T-cell (primary cell): Measurements from ENCODE around the gene TLE1. TPM values are rescaled to one million over a fixed set of nuclear protein-coding genes. Genes with fewer than 3 reads are reported as not detected.
A peak's percentile ranks its signal among the peaks of the same experiment; 100 is the strongest.

ENCODE experiments used
- ATAC-seq, 4 experiments: fragments of 200-7000 bp in 3 of 4; fragments of 150-1000 bp in 1 of 4; cut with Tn5 transposase; replicated peaks in 1 of 4; 1 replicate in 3 of 4; 2 replicates in 1 of 4; pipeline ENCODE4 v1.10.0; 2021; ENCODE audit warnings: moderate library complexity in 3 of 4, mild to moderate bottlenecking in 2 of 4, moderate number of reproducible peaks in 1 of 4
- CTCF ChIA-PET, 2 donors: fragments of 300-600 bp; sonication (Branson Sonifier 250); formaldehyde crosslinking; loops; one replicate each; lab custom pipeline; 2022; ENCODE audit warnings: antibody characterized with exemption in 2 of 2; lab: Charles Lee
- POLR2A ChIA-PET, 2 donors: fragments of 300-600 bp; sonication (Branson Sonifier 250); formaldehyde crosslinking; loops; one replicate each; lab custom pipeline; 2022; ENCODE audit warnings: antibody characterized with exemption in 2 of 2; lab: Charles Lee
- DNase-seq, 35 experiments: peaks; one replicate each; pipeline versions ENCODE4 v3.0.0 to v3.0.0-alpha.2; 2013 to 2023
- H3K27ac ChIP-seq: one replicate; pipeline ENCODE4 v1.5.1; 2013; ENCODE audit warnings: low read length
- H3K27me3 ChIP-seq, 2 experiments: replicated peaks in 1 of 2; 1 replicate in 1 of 2; 2 replicates in 1 of 2; pipeline versions ENCODE4 v1.6.1 to v1.7.0; 2013; ENCODE audit warnings: low read length in 1 of 2, mixed read lengths in 1 of 2; ENCODE audit not compliant: control insufficient read depth in 2 of 2, insufficient read depth in 2 of 2; ENCODE audit errors: extremely low read depth in 1 of 2
- H3K36me3 ChIP-seq, 2 donors: 1 replicate in 1 of 2; 2 replicates in 1 of 2; pipeline versions ENCODE4 v1.6.1 to v1.7.0; 2013; ENCODE audit warnings: low read length in 1 of 2; ENCODE audit not compliant: control insufficient read depth in 2 of 2, insufficient read depth in 1 of 2; ENCODE audit errors: extremely low read depth in 1 of 2
- H3K4me1 ChIP-seq, 2 experiments: 1 replicate in 1 of 2; 2 replicates in 1 of 2; pipeline versions ENCODE4 v1.6.1 to v1.7.0; 2013; ENCODE audit warnings: low read length in 2 of 2, mixed read lengths in 1 of 2; ENCODE audit not compliant: insufficient read depth in 2 of 2, control insufficient read depth in 1 of 2; ENCODE audit errors: extremely low read depth in 1 of 2
- H3K4me3 ChIP-seq, 2 donors: 1 replicate in 1 of 2; 2 replicates in 1 of 2; pipeline versions ENCODE4 v1.5.1 to v1.7.0; 2013; ENCODE audit warnings: mild to moderate bottlenecking in 2 of 2, low read length in 1 of 2, moderate library complexity in 1 of 2; ENCODE audit not compliant: control insufficient read depth in 1 of 2; ENCODE audit errors: extremely low read depth in 1 of 2
- H3K9me3 ChIP-seq: 2 replicates; pipeline ENCODE4 v1.7.0; 2013
- H3K27ac Mint-ChIP-seq, 2 donors: one replicate each; pipeline ENCODE4 v1.8.0; 2020 to 2021; ENCODE audit warnings: mild to moderate bottlenecking in 2 of 2, mixed read lengths in 2 of 2
- H3K27me3 Mint-ChIP-seq, 2 donors: one replicate each; pipeline ENCODE4 v1.8.0; 2021 to 2022; ENCODE audit warnings: mixed read lengths in 2 of 2
- H3K36me3 Mint-ChIP-seq: one replicate; pipeline ENCODE4 v1.8.0; 2021; ENCODE audit warnings: mixed read lengths
- H3K4me1 Mint-ChIP-seq, 3 donors: one replicate each; pipeline ENCODE4 v1.8.0; 2020 to 2022; ENCODE audit warnings: mixed read lengths in 3 of 3, mild to moderate bottlenecking in 1 of 3
- H3K4me3 Mint-ChIP-seq, 3 donors: one replicate each; pipeline ENCODE4 v1.8.0; 2020 to 2022; ENCODE audit warnings: mild to moderate bottlenecking in 3 of 3, mixed read lengths in 3 of 3, moderate library complexity in 3 of 3
- H3K9me3 Mint-ChIP-seq, 3 donors: one replicate each; pipeline ENCODE4 v1.8.0; 2020 to 2022; ENCODE audit warnings: mixed read lengths in 3 of 3
- whole genome bisulfite sequencing: methylation state at CpG from one replicate; pipeline ENCODE4 v1.1.5; 2013; ENCODE audit warnings: missing lambda C conversion rate; ENCODE audit not compliant: insufficient coverage; 5-methylcytosine and 5-hydroxymethylcytosine counted together
- total RNA-seq, 35 experiments: library from RNA in 6 of 35; stranded (reverse) in 6 of 35; fragments of 120-200 nt in 1 of 35; gene quantifications; one replicate each; pipeline versions ENCODE4 v1.2.1 to v1.2.4 and lab custom pipeline; 2013 to 2026

TLE1 gene
- total RNA-seq, 5 donors from 2014 or later (not counting 1 experiment from before 2014, with no cell fraction given): 1.3 to 3.5 (median 2.8) TPM

DNA sequence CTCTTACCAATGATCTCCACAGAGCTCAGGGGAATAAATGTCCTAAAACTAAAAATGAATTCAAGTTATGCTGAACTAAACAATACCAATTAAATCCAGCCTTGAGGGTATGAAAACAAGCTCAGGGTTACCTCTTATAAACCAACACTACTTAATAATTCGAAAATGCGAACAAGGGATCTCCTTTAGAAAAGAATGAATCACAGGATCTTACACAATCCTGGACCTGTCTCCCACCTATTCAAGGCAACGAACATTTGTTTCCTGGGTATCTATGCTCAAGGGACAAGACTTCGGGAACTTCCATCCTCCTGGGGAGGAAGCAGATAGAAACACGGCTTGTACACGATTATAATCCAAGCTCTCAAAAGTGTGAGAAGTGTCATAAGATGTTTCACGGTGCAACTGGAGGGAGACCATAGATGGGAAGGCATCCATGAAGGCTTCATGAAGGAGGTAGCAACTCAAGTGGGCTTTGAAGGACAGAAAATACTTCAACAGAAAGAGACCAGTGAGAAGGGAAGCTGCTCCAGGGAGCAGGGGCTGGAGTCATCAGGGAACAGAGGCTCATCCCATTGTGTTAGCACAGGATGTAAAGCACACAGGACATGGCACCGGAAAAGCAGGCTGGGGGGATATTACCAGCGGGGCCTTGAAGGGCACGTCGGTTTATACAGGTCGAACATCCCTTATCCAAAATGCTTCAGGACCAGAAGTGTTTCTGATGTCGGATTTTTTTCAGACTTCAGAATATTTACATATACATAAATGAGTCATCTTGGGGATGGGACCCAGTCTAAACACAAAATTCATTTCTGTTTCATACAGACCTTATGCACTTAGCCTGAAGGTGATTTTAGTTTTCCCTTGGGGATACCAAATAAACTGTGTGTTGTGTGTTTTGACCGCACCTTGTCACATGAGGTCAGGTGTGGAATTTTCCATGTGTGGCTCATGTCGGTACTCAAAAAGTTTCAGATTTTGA is 87.4 kb downstream of the TLE1 start:
- Mint-ChIP-seq H3K27ac (no peak overlapping the region), H3K36me3 (no peaks in the 10 kb centered on the region), H3K4me3 (no peak overlapping the region), H3K27me3 (peaks cover 0 to 6% of the 10 kb centered on the region in 2 donors), H3K9me3 (no peaks in the 10 kb centered on the region), H3K4me1 (peaks cover 5 to 8% (median 6%) of the 10 kb centered on the region in 3 donors)
- H3K27ac ChIP-seq: no peak overlapping the region
- CTCF ChIA-PET: no interaction called here
- H3K4me3 ChIP-seq: no peak overlapping the region
- no peaks in the 10 kb centered on the region for H3K27me3 ChIP-seq
- H3K4me1 ChIP-seq: no peaks in the 10 kb centered on the region
- 85% methylated on average over 9 of the region's 15 CpGs for WGBS
- no peaks in the 10 kb centered on the region for H3K9me3 ChIP-seq
- POLR2A ChIA-PET: no interaction called here
- DNase-seq: no peak
- no peak for ATAC-seq
- no peaks in the 10 kb centered on the region for H3K36me3 ChIP-seq

DNA sequence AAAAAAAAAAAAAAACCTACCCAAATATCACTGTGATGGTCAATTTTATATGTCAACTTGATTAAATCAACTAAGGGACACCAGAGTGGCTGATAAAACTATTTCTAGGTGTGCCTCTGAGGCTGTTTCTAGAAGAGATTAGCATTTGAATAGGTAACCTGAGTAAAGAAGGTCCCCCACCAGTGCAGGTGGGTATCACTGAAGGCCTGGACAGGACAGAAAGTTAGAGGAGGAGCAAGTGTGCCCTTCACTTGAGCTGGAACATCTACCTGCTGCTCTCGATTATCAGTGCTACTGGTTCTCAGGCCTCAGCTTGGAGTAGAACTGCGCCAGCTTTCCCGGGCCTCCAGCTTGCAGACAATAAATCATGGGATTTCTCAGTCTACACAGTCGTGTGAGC is 88.7 kb downstream of the TLE1 start:
- Mint-ChIP-seq H3K36me3 (no peaks in the 10 kb centered on the region), H3K4me3 (no peak overlapping the region), H3K9me3 (no peaks in the 10 kb centered on the region), H3K4me1 (peaks cover 13 to 17% (median 15%) of the 10 kb centered on the region in 3 donors), H3K27ac (no peak overlapping the region), H3K27me3 (peaks cover 0 to 6% of the 10 kb centered on the region in 2 donors)
- no peaks in the 10 kb centered on the region for H3K27me3 ChIP-seq
- H3K27ac ChIP-seq: no peak overlapping the region
- H3K4me3 ChIP-seq: no peak overlapping the region
- ChIA-PET POLR2A (interaction anchor here in 1 of 2 donors (0.7 kb wide), 1 partner anchor 1417 kb away, joined by 10 read pairs; no protein-coding TSS in a partner anchor), CTCF (no interaction called here)
- no peaks in the 10 kb centered on the region for H3K4me1 ChIP-seq
- DNase-seq (no peak), ATAC-seq (no peak)
- H3K9me3 ChIP-seq: no peaks in the 10 kb centered on the region
- no peaks in the 10 kb centered on the region for H3K36me3 ChIP-seq
- WGBS: 73% methylated on average over 1 of the region's 4 CpGs

DNA sequence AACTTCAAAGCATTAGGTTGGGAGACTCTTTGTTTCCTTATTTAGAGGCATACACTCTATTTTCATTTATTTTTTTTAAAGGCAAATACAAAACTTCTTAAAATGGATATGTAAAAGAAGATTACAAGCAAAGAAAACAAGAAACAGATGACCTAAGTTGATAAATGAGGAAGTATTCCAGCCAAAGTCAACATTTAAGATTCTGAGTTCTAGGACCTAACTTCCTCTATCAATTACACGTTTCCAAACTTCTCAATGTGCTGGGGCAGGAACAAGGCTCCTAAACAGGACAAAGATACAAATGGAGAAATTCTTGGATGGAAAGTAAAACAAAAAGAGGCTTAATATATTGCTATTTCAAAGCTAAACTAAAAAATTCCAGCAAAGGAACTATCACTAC is 89.5 kb downstream of the TLE1 start:
- Mint-ChIP-seq H3K27me3 (peaks cover 0 to 6% of the 10 kb centered on the region in 2 donors), H3K9me3 (no peaks in the 10 kb centered on the region), H3K4me3 (no peak overlapping the region), H3K36me3 (no peaks in the 10 kb centered on the region), H3K4me1 (peaks cover 13 to 17% (median 15%) of the 10 kb centered on the region in 3 donors), H3K27ac (no peak overlapping the region)
- Histone ChIP-seq H3K27ac (no peak overlapping the region), H3K36me3 (no peaks in the 10 kb centered on the region), H3K4me1 (no peaks in the 10 kb centered on the region), H3K4me3 (no peak overlapping the region), H3K9me3 (no peaks in the 10 kb centered on the region), H3K27me3 (no peaks in the 10 kb centered on the region)
- ATAC-seq: no peak
- no peak for DNase-seq
- ChIA-PET CTCF (no interaction called here), POLR2A (interaction anchor here in 1 of 2 donors (0.7 kb wide), 1 partner anchor 1416 kb away, joined by 10 read pairs; no protein-coding TSS in a partner anchor)
- no CpG with 5 or more reads among the region's 1 CpG for WGBS

DNA sequence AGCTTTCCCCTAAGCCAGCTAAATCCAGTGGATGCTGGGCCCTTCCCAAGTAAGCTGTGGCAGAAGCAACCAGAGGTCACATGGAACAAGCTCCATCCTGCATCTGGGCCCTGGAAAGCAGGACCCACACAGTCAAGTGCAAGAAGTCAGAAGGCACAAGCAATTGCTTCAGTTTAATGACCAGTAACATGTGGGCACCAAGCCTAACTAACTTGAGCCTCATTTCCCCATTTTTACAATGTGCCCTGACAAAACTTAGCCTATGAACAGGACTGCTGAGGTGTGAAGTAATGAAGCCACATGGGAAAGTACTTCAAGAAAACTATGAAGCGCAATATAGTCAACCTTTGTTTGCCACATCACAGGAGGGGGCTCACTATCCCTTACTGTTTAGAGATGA is 90.5 kb downstream of the TLE1 start:
- ChIA-PET CTCF (no interaction called here), POLR2A (no interaction called here)
- peaks cover 13 to 17% (median 15%) of the 10 kb centered on the region in 3 donors for H3K4me1 Mint-ChIP-seq
- WGBS: no CpG with 5 or more reads among the region's 1 CpG
- no peak for DNase-seq
- no peak overlapping the region for H3K27ac ChIP-seq
- no peak overlapping the region for H3K27ac Mint-ChIP-seq
- no peak for ATAC-seq
- no peaks in the 10 kb centered on the region for H3K36me3 ChIP-seq
- H3K4me3 ChIP-seq: no peak overlapping the region
- no peaks in the 10 kb centered on the region for H3K9me3 ChIP-seq
- no peaks in the 10 kb centered on the region for H3K4me1 ChIP-seq
- no peak overlapping the region for H3K4me3 Mint-ChIP-seq
- H3K27me3 Mint-ChIP-seq: peaks cover 0 to 11% of the 10 kb centered on the region in 2 donors
- no peaks in the 10 kb centered on the region for H3K36me3 Mint-ChIP-seq
- H3K9me3 Mint-ChIP-seq: no peaks in the 10 kb centered on the region
- no peaks in the 10 kb centered on the region for H3K27me3 ChIP-seq

DNA sequence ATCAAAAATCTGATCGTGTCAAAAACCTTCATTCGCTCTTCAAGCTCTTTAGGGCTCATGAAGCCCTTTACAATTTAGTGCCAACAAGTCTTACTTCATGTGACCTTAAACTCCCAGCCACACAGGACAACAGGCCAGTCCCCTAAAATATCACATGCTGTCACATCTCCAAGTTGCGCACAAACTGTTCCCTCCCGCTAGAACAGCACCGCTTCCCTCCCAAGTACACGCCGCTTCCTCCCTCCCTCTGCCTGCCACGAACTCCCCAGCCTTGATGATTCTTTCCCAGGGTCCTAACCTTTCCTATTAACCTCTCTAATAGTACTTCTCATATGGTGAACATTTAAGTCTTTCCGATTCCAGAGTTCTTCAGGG is 91.2 kb downstream of the TLE1 start:
- no peaks in the 10 kb centered on the region for H3K36me3 ChIP-seq
- Mint-ChIP-seq H3K27ac (no peak overlapping the region), H3K4me3 (no peak overlapping the region), H3K27me3 (peaks cover 0 to 11% of the 10 kb centered on the region in 2 donors), H3K9me3 (no peaks in the 10 kb centered on the region), H3K4me1 (peaks cover 13 to 17% (median 15%) of the 10 kb centered on the region in 3 donors), H3K36me3 (no peaks in the 10 kb centered on the region)
- H3K27ac ChIP-seq: no peak overlapping the region
- CTCF ChIA-PET: no interaction called here
- H3K9me3 ChIP-seq: no peaks in the 10 kb centered on the region
- no peak overlapping the region for H3K4me3 ChIP-seq
- ATAC-seq: no peak
- H3K27me3 ChIP-seq: no peaks in the 10 kb centered on the region
- WGBS: 84% methylated on average over 8 of the region's 9 CpGs
- POLR2A ChIA-PET: no interaction called here
- DNase-seq: no peak
- no peaks in the 10 kb centered on the region for H3K4me1 ChIP-seq

DNA sequence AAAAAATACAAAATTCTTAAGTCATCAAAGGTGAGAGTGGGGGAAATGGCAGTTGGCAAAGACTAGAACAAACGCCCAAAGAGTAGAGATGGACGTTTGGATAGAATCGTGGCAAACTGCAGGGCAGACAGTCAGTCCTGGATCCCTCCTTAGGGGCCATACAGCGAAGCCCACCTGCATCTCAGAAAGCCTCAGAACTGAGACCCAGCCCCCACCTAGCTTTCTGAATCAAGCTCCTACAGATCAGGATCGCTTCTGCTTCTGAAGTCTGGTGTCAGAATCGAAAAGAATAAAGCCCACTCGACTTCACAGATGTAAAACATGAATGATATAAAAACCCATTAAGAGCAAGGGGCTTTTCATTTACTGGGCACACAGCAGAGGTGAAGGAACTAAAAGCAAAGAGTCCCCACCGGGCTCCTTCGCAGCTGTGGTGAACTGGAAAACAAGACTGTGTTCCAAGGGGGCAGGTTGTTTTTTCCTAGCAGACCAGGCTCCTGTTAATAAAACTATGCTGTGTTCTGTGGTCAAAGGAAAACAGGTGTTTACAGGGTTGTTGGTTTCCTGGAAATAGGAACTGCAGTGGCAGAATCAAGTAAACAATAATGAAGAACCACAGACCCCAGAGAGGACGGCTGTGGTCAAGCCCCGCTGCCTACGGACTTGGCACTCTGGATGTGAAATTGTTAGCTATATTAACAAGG is 91.8 kb downstream of the TLE1 start:
- Histone ChIP-seq H3K9me3 (no peaks in the 10 kb centered on the region), H3K36me3 (no peaks in the 10 kb centered on the region), H3K27ac (no peak overlapping the region), H3K27me3 (no peaks in the 10 kb centered on the region), H3K4me1 (no peaks in the 10 kb centered on the region), H3K4me3 (peak overlapping the region in 1 of 2 donors; percentile 35)
- CTCF ChIA-PET: no interaction called here
- H3K27ac Mint-ChIP-seq: peak overlapping the region in 1 of 2 donors; percentile 22
- POLR2A ChIA-PET: no interaction called here
- H3K4me1 Mint-ChIP-seq: peaks cover 13 to 17% (median 15%) of the 10 kb centered on the region in 3 donors
- no peaks in the 10 kb centered on the region for H3K9me3 Mint-ChIP-seq
- H3K36me3 Mint-ChIP-seq: no peaks in the 10 kb centered on the region
- DNase-seq: peak in 1 of 35 experiments; percentile 4
- peak overlapping the region in 2 of 3 donors; percentile 11 to 17 for H3K4me3 Mint-ChIP-seq
- peaks cover 0 to 11% of the 10 kb centered on the region in 2 donors for H3K27me3 Mint-ChIP-seq
- ATAC-seq: no peak
- WGBS: 30% methylated on average over 2 of the region's 12 CpGs
